K562 (cell line): ENCODE measurements around the gene NKAIN4. TPM values are rescaled to one million over a fixed set of nuclear protein-coding genes. Genes with fewer than 3 reads are reported as not detected.

ENCODE experiments used
- ARID4B ChIP-seq: sonication (generic); formaldehyde crosslinking; IDR thresholded peaks from 2 replicates; pipeline ENCODE4 v1.8.0; 2022; ENCODE audit warnings: mild to moderate bottlenecking, missing genetic modification reagents
- ATF7 ChIP-seq: fragments of 450-650 bp; IDR thresholded peaks from 2 replicates; pipeline ENCODE4 v1.7.1; 2014; ENCODE audit warnings: mild to moderate bottlenecking, moderate library complexity
- CEBPG ChIP-seq, 3 experiments: fragments of 200-800 bp in 1 of 3; sonication (Bioruptor generic) in 1 of 3; sonication (generic) in 1 of 3; formaldehyde crosslinking in 1 of 3; IDR thresholded peaks in 2 of 3; conservative IDR thresholded peaks in 1 of 3; 2 replicates each; pipeline versions ENCODE4 v1.6.1 to v1.8.0; 2016 to 2022; ENCODE audit warnings: missing compliant biosample characterization in 2 of 3, missing genetic modification characterization in 2 of 3, mild to moderate bottlenecking in 1 of 3, missing genetic modification reagents in 1 of 3
- CTBP1 ChIP-seq: fragments of 450-650 bp; IDR thresholded peaks from 2 replicates; pipeline ENCODE4 v1.6.1; 2016; ENCODE audit warnings: borderline replicate concordance
- L3MBTL2 ChIP-seq: fragments of 450-650 bp; IDR thresholded peaks from 2 replicates; pipeline ENCODE4 v1.6.1; 2016; ENCODE audit warnings: mild to moderate bottlenecking, moderate library complexity
- RB1 ChIP-seq: fragments of 450-650 bp; IDR thresholded peaks from 2 replicates; pipeline ENCODE4 v1.6.1; 2017; ENCODE audit warnings: low read depth, mild to moderate bottlenecking
- YY1 ChIP-seq, 3 experiments: IDR thresholded peaks; 2 replicates each; pipeline ENCODE4 v1.6.1; 2011; ENCODE audit warnings: low read length in 2 of 3, mild to moderate bottlenecking in 2 of 3, moderate library complexity in 2 of 3, borderline replicate concordance in 1 of 3, control low read depth in 1 of 3, low read depth in 1 of 3; ENCODE audit not compliant: insufficient read depth in 3 of 3, insufficient replicate concordance in 2 of 3, control insufficient read depth in 1 of 3, insufficient read length in 1 of 3; ENCODE audit errors: extremely low read depth in 1 of 3
- polyA plus RNA-seq, 8 experiments: library from polyadenylated mRNA; depleted of rRNA in 4 of 8; stranded (reverse) in 5 of 8; unstranded in 3 of 8; fragments of >200 nt; fragmentation: Nextera tagmentation in 2 of 8; fragmentation: Illumina TruSeq in 1 of 8; extraction: Ambion mirVana in 2 of 8; extraction: Trizol in 1 of 8; gene quantifications; 2 replicates each; pipeline versions ENCODE4 v1.2.1 to v1.2.3, GENCODE V29; 2011 to 2014; ENCODE audit warnings: inconsistent platforms in 1 of 8, missing spikeins in 1 of 8
- total RNA-seq, 7 experiments: library from RNA; depleted of rRNA in 6 of 7; stranded (reverse); fragments of >200 nt in 6 of 7; fragmentation: Illumina TruSeq in 2 of 7; extraction: Trizol in 2 of 7; gene quantifications; 2 replicates each; pipeline versions ENCODE4 v1.2.1 to v1.2.3, GENCODE V29; 2011 to 2021; ENCODE audit warnings: low replicate concordance in 1 of 7
- TF ChIP-seq, protein P1 (sequence below), 2 experiments: IDR thresholded peaks; 2 replicates each; pipeline ENCODE4 v1.6.1; 2011; ENCODE audit warnings: borderline replicate concordance in 1 of 2, control low read depth in 1 of 2, low read depth in 1 of 2, low read length in 1 of 2, mild to moderate bottlenecking in 1 of 2, mixed read lengths in 1 of 2, moderate library complexity in 1 of 2; ENCODE audit not compliant: insufficient read depth in 1 of 2, insufficient read length in 1 of 2, poor library complexity in 1 of 2, severe bottlenecking in 1 of 2; ENCODE audit errors: extremely low read depth in 1 of 2
- TF ChIP-seq, protein P2 (sequence below): fragments of 200-800 bp; sonication (Bioruptor generic); IDR thresholded peaks from 2 replicates; pipeline ENCODE4 v1.6.1; 2017; ENCODE audit warnings: missing genetic modification characterization, missing compliant biosample characterization

The NKAIN4 gene
- total and polyA plus RNA-seq, 9 of the 15 experiments (the other 6 are each of a cell fraction or from before 2014, with no cell fraction given): not detected

DNA sequence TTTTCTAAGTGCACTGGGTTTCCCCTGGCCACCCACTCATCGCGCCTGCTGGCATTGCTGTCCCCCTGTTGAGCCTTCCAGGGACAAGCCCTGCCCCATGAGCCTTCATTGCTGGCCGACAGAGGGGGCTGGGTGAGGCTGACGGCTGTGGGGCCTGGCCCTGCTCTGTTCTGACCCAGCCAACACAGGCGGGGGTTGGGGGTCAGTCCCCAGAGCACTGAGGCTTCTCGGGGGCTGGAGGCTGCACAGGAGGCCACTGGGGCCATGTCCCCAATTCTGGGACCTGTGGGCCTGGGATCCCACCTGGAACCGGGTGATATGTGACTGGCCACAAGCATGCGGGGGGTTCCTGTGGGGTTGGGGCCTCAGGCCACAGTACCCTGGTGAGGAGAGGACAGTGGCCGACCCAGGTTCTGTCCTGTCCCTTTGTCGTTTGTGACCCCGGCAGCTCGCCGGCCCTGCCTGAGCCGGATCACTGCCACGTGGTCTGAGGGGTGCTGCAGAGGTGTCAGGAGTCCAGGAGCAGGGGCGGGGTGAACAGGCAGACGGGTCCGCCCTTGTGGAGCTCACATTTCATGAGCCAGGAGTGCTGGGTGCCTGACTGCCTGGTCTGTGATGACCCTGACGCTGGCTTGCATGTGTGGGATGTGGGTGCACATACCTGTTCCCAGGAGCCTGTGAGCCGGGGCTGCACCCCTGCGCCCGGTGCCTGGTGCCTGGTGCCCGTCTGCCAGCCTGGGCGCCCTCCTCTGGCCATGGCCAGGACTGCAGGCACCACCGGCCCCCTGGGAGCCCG lies 36.6 kb upstream of the NKAIN4 start (continued):
- TF ChIP-seq ARID4B (CRISPR knock-in tag) (0 out of 2 replicates have a peak, but pooled peaks have one; percentile 29), ATF7 (0 out of 2 replicates have a peak, but pooled peaks have one; percentile 15), L3MBTL2 (peak; percentile 58), CTBP1 (peak; percentile 35; the same call in 1 of the 2 replicates), YY1 (IDR thresholded peaks at IDR 0.05; ENCODE audit: borderline replicate concordance in 1 of 3, control insufficient read depth in 1 of 3, extremely low read depth in 1 of 3, insufficient read depth in 3 of 3, insufficient read length in 1 of 3, insufficient replicate concordance in 2 of 3, low read depth in 1 of 3, low read length in 2 of 3) (peak in 1 of 3 experiments; percentile 31), CEBPG (CRISPR knock-in tag; IDR thresholded peaks at IDR 0.05) (0 out of 2 replicates have a peak, but pooled peaks have one; percentile 10), CEBPG (tag; conservative IDR thresholded peaks at IDR 0.05 in 1 of 2, IDR thresholded peaks at IDR 0.05 in 1 of 2) (no peak), RB1 (peak; percentile 57; the same call in 1 of the 2 replicates)
- TF ChIP-seq, protein P1, sequence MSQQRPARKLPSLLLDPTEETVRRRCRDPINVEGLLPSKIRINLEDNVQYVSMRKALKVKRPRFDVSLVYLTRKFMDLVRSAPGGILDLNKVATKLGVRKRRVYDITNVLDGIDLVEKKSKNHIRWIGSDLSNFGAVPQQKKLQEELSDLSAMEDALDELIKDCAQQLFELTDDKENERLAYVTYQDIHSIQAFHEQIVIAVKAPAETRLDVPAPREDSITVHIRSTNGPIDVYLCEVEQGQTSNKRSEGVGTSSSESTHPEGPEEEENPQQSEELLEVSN (IDR thresholded peaks at IDR 0.05; ENCODE audit: borderline replicate concordance in 1 of 2, extremely low read depth in 1 of 2, insufficient read depth in 1 of 2, insufficient read length in 1 of 2, low read depth in 1 of 2, low read length in 1 of 2, poor library complexity in 1 of 2, severe bottlenecking in 1 of 2): peak in 1 of 2 experiments; percentile 56
- TF ChIP-seq, protein P2, sequence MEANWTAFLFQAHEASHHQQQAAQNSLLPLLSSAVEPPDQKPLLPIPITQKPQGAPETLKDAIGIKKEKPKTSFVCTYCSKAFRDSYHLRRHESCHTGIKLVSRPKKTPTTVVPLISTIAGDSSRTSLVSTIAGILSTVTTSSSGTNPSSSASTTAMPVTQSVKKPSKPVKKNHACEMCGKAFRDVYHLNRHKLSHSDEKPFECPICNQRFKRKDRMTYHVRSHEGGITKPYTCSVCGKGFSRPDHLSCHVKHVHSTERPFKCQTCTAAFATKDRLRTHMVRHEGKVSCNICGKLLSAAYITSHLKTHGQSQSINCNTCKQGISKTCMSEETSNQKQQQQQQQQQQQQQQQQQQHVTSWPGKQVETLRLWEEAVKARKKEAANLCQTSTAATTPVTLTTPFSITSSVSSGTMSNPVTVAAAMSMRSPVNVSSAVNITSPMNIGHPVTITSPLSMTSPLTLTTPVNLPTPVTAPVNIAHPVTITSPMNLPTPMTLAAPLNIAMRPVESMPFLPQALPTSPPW: no peak
